Renal cortical epithelial cell (primary cell): ENCODE results near the gene GSN. TPM values are rescaled to one million over a fixed set of nuclear protein-coding genes. Genes with fewer than 3 reads are reported as not detected.

Source experiments
- DNase-seq: peaks from one replicate; pipeline ENCODE4 v3.0.0-alpha.2; 2011; ENCODE audit warnings: low read depth
- total RNA-seq: library from RNA; depleted of rRNA; stranded (reverse); fragments of >200 nt; gene quantifications from 2 replicates; pipeline ENCODE4 v1.2.3, GENCODE V29; 2014

The GSN gene
- 591 and 645 TPM in 2 replicates for total RNA-seq

GRCh38 chr9:121267689-121268597 is at the start of gene GSN:
GSN (plus strand) TSS chr9:121268162; CDS start chr9:121301972, 33,810 bp downstream.
- DNase-seq, result peak; percentile 57

- DNase-seq, result no peak
Measured at GRCh38 chr9:121218357-121219027, 49.5 kb upstream of the GSN start.

GRCh38 chr9:121219530-121219929 is 48.4 kb upstream of the GSN start:
- DNase-seq, result no peak

GRCh38 chr9:121220996-121221663 is 46.8 kb upstream of the GSN start:
- no peak for DNase-seq

GRCh38 chr9:121221664-121222055 is 46.3 kb upstream of the GSN start:
- DNase-seq, result no peak

- peak; percentile 48 for DNase-seq
Measured at GRCh38 chr9:121222524-121223171, 45.3 kb upstream of the GSN start.

- DNase-seq, result no peak
Measured at GRCh38 chr9:121225240-121225639, 42.7 kb upstream of the GSN start.

GRCh38 chr9:121226175-121226574 is 41.8 kb upstream of the GSN start:
- DNase-seq, result no peak

GRCh38 chr9:121227862-121228261 is 40.1 kb upstream of the GSN start:
- DNase-seq, result no peak

- no peak for DNase-seq
Measured at GRCh38 chr9:121230256-121230655, 37.7 kb upstream of the GSN start.

GRCh38 chr9:121232251-121232650 is 35.7 kb upstream of the GSN start:
- no peak for DNase-seq

GRCh38 chr9:121233906-121234831 is 33.8 kb upstream of the GSN start:
- DNase-seq, result no peak

GRCh38 chr9:121234832-121235161 is 33.2 kb upstream of the GSN start:
- DNase-seq, result no peak

- no peak for DNase-seq
Measured at GRCh38 chr9:121235512-121235911, 32.5 kb upstream of the GSN start.

- DNase-seq, result no peak
Measured at GRCh38 chr9:121237916-121238315, 30.0 kb upstream of the GSN start.

- DNase-seq, result no peak
Measured at GRCh38 chr9:121239071-121239470, 28.9 kb upstream of the GSN start.

- DNase-seq, result no peak
Measured at GRCh38 chr9:121239851-121240250, 28.1 kb upstream of the GSN start.

GRCh38 chr9:121240472-121241135 is 27.4 kb upstream of the GSN start:
- DNase-seq, result no peak

GRCh38 chr9:121242219-121242958 is 25.6 kb upstream of the GSN start:
- DNase-seq, result peak; percentile 22

GRCh38 chr9:121242959-121243346 is 25.0 kb upstream of the GSN start:
- DNase-seq, result no peak
